HEK293 (cell line): ENCODE measurements around the gene WDR73.

Source experiments
- BCL11A ChIP-seq: fragments of 450-650 bp; formaldehyde crosslinking; IDR thresholded peaks from 2 replicates; pipeline ENCODE4 v1.5.1; 2016; ENCODE audit warnings: low read depth, missing biosample characterization, missing genetic modification characterization
- BCL11B ChIP-seq: fragments of 450-650 bp; formaldehyde crosslinking; IDR thresholded peaks from 2 replicates; pipeline ENCODE4 v1.5.1; 2016; ENCODE audit warnings: low read depth, missing biosample characterization, missing genetic modification characterization
- EGR2 ChIP-seq: fragments of 450-650 bp; formaldehyde crosslinking; IDR thresholded peaks from 2 replicates; pipeline ENCODE4 v1.5.1; 2016; ENCODE audit warnings: low read depth, missing biosample characterization, missing genetic modification characterization
- HIC1 ChIP-seq: fragments of 450-650 bp; formaldehyde crosslinking; IDR thresholded peaks from 2 replicates; pipeline ENCODE4 v1.5.1; 2016; ENCODE audit warnings: missing biosample characterization, missing genetic modification characterization
- IKZF3 ChIP-seq: fragments of 450-650 bp; IDR thresholded peaks from 2 replicates; pipeline ENCODE4 v1.5.0; 2018; ENCODE audit warnings: missing biosample characterization, mild to moderate bottlenecking, missing genetic modification characterization, moderate library complexity
- KLF8 ChIP-seq: fragments of 450-650 bp; formaldehyde crosslinking; IDR thresholded peaks from 2 replicates; pipeline ENCODE4 v1.5.1; 2016; ENCODE audit warnings: missing biosample characterization, missing genetic modification characterization
- SP7 ChIP-seq: fragments of 450-650 bp; formaldehyde crosslinking; IDR thresholded peaks from 2 replicates; pipeline ENCODE4 v1.5.1; 2016; ENCODE audit warnings: missing biosample characterization, missing genetic modification characterization
- ZFHX2 ChIP-seq: fragments of 450-650 bp; formaldehyde crosslinking; conservative IDR thresholded peaks from 2 replicates; pipeline ENCODE4 v1.5.1; 2016; ENCODE audit warnings: missing biosample characterization, missing genetic modification characterization
- ZFP69B ChIP-seq: fragments of 450-650 bp; formaldehyde crosslinking; IDR thresholded peaks from 2 replicates; pipeline ENCODE4 v1.5.1; 2016; ENCODE audit warnings: missing biosample characterization, missing genetic modification characterization
- ZNF133 ChIP-seq: fragments of 450-650 bp; formaldehyde crosslinking; IDR thresholded peaks from 2 replicates; pipeline ENCODE4 v1.5.1; 2016; ENCODE audit warnings: missing biosample characterization, missing genetic modification characterization
- ZNF18 ChIP-seq: fragments of 450-650 bp; formaldehyde crosslinking; IDR thresholded peaks from 2 replicates; pipeline ENCODE4 v1.5.1; 2016; ENCODE audit warnings: missing biosample characterization, missing genetic modification characterization
- ZNF221 ChIP-seq: fragments of 450-650 bp; formaldehyde crosslinking; IDR thresholded peaks from 2 replicates; pipeline ENCODE4 v1.5.1; 2017; ENCODE audit warnings: missing biosample characterization, missing genetic modification characterization, borderline replicate concordance
- ZNF335 ChIP-seq: fragments of 450-650 bp; formaldehyde crosslinking; conservative IDR thresholded peaks from 2 replicates; pipeline ENCODE4 v1.5.1; 2016; ENCODE audit warnings: missing biosample characterization, missing genetic modification characterization
- ZNF391 ChIP-seq: fragments of 450-650 bp; formaldehyde crosslinking; IDR thresholded peaks from 2 replicates; pipeline ENCODE4 v1.5.1; 2016; ENCODE audit warnings: low read depth, missing biosample characterization, missing genetic modification characterization, borderline replicate concordance
- ZNF521 ChIP-seq: fragments of 450-650 bp; formaldehyde crosslinking; IDR thresholded peaks from 2 replicates; pipeline ENCODE4 v1.5.1; 2017; ENCODE audit warnings: missing biosample characterization, mild to moderate bottlenecking, missing genetic modification characterization
- ZNF529 ChIP-seq: fragments of 450-650 bp; formaldehyde crosslinking; IDR thresholded peaks from 2 replicates; pipeline ENCODE4 v1.5.1; 2017; ENCODE audit warnings: missing genetic modification characterization, missing biosample characterization; ENCODE audit not compliant: insufficient replicate concordance
- ZNF548 ChIP-seq: fragments of 450-650 bp; formaldehyde crosslinking; IDR thresholded peaks from 2 replicates; pipeline ENCODE4 v1.5.1; 2016; ENCODE audit warnings: missing biosample characterization, missing genetic modification characterization
- ZNF561 ChIP-seq: fragments of 450-650 bp; IDR thresholded peaks from 2 replicates; pipeline ENCODE4 v1.5.1; 2018; ENCODE audit warnings: missing biosample characterization, missing genetic modification characterization, borderline replicate concordance
- ZNF600 ChIP-seq: fragments of 450-650 bp; formaldehyde crosslinking; IDR thresholded peaks from 2 replicates; pipeline ENCODE4 v1.5.1; 2016; ENCODE audit warnings: missing biosample characterization, missing genetic modification characterization
- ZNF660 ChIP-seq: fragments of 450-650 bp; IDR thresholded peaks from 2 replicates; pipeline ENCODE4 v1.5.1; 2018; ENCODE audit warnings: missing biosample characterization, mild to moderate bottlenecking, missing genetic modification characterization
- ZNF747 ChIP-seq: fragments of 450-650 bp; formaldehyde crosslinking; IDR thresholded peaks from 2 replicates; pipeline ENCODE4 v1.5.1; 2016; ENCODE audit warnings: missing biosample characterization, missing genetic modification characterization
- ZNF768 ChIP-seq: fragments of 450-650 bp; formaldehyde crosslinking; IDR thresholded peaks from 2 replicates; pipeline ENCODE4 v1.5.1; 2018; ENCODE audit warnings: missing biosample characterization, mild to moderate bottlenecking, missing genetic modification characterization
- ZNF830 ChIP-seq: fragments of 450-650 bp; IDR thresholded peaks from 2 replicates; pipeline ENCODE4 v1.5.0; 2018; ENCODE audit warnings: missing biosample characterization, missing genetic modification characterization, low read depth, mild to moderate bottlenecking, moderate library complexity
- ZNF843 ChIP-seq: fragments of 450-650 bp; formaldehyde crosslinking; IDR thresholded peaks from 2 replicates; pipeline ENCODE4 v1.5.1; 2016; ENCODE audit warnings: missing biosample characterization, missing genetic modification characterization
- ZXDB ChIP-seq: fragments of 450-650 bp; formaldehyde crosslinking; IDR thresholded peaks from 2 replicates; pipeline ENCODE4 v1.5.1; 2016; ENCODE audit warnings: missing biosample characterization, missing genetic modification characterization
- TF ChIP-seq, protein P1 (sequence below): fragments of 450-650 bp; formaldehyde crosslinking; IDR thresholded peaks from 2 replicates; pipeline ENCODE4 v1.5.1; 2017; ENCODE audit warnings: missing biosample characterization, missing genetic modification characterization
- TF ChIP-seq, protein P2 (sequence below): fragments of 450-650 bp; formaldehyde crosslinking; IDR thresholded peaks from 2 replicates; pipeline ENCODE4 v1.5.1; 2016; ENCODE audit warnings: missing biosample characterization, missing genetic modification characterization
- TF ChIP-seq, protein P3 (sequence below): fragments of 450-650 bp; formaldehyde crosslinking; IDR thresholded peaks from 2 replicates; pipeline ENCODE4 v1.5.1; 2016; ENCODE audit warnings: missing biosample characterization, missing genetic modification characterization
- TF ChIP-seq, protein P4 (sequence below): fragments of 450-650 bp; formaldehyde crosslinking; IDR thresholded peaks from 2 replicates; pipeline ENCODE4 v1.5.1; 2016; ENCODE audit warnings: missing biosample characterization, missing genetic modification characterization

WDR73 gene

DNA sequence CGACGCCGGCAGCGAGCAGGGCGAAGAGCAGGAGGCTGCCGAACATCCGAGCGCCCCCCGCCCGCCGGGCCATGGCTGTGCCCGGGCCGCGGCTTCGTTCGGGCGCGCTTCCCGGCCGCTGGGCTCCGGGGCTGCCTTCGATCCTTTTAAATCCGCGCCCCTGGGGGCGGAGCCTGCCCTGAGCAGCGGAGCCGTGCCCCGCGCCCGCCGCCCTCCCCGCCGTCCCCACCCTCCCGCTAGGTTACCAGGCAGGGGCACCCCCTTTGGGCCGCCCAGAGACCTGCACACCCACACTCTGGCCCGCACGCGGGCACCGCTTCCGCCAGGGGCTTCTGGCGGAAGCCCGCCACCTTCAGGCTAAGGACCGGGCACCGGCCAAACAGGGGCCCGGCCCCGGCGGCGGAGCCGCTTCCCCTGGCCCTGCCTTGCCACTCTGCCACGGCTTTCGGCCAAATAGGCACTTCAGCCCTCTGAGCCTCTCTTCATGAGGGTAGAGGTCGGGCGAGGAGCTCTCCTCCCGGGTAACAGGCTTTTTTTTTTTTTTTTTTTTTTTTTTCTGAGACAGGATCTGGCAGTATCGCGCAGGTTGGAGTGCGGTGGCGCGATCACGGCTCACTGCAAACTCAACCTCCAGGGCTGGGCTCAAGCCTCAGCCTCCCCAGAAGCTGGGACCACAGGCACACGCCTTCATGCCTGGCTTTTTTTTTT, 4.2 kb upstream of the WDR73 start, which contains the start of gene NMB (continued):
- TF ChIP-seq, protein P1, sequence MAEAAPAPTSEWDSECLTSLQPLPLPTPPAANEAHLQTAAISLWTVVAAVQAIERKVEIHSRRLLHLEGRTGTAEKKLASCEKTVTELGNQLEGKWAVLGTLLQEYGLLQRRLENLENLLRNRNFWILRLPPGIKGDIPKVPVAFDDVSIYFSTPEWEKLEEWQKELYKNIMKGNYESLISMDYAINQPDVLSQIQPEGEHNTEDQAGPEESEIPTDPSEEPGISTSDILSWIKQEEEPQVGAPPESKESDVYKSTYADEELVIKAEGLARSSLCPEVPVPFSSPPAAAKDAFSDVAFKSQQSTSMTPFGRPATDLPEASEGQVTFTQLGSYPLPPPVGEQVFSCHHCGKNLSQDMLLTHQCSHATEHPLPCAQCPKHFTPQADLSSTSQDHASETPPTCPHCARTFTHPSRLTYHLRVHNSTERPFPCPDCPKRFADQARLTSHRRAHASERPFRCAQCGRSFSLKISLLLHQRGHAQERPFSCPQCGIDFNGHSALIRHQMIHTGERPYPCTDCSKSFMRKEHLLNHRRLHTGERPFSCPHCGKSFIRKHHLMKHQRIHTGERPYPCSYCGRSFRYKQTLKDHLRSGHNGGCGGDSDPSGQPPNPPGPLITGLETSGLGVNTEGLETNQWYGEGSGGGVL (tag by site-specific recombination) = no peak
- TF ChIP-seq, protein P2, sequence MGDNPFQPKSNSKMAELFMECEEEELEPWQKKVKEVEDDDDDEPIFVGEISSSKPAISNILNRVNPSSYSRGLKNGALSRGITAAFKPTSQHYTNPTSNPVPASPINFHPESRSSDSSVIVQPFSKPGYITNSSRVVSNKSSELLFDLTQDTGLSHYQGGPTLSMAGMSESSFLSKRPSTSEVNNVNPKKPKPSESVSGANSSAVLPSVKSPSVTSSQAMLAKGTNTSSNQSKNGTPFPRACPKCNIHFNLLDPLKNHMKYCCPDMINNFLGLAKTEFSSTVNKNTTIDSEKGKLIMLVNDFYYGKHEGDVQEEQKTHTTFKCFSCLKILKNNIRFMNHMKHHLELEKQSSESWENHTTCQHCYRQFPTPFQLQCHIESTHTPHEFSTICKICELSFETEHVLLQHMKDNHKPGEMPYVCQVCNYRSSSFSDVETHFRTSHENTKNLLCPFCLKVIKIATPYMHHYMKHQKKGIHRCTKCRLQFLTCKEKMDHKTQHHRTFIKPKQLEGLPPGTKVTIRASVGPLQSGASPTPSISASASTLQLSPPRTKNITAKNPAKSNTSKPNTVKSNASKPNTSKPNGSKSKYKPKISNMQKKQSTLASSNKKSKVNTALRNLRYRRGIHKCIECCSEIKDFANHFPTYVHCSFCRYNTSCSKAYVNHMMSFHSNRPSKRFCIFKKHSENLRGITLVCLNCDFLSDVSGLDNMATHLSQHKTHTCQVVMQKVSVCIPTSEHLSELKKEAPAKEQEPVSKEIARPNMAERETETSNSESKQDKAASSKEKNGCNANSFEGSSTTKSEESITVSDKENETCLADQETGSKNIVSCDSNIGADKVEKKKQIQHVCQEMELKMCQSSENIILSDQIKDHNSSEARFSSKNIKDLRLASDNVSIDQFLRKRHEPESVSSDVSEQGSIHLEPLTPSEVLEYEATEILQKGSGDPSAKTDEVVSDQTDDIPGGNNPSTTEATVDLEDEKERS = no peak
- TF ChIP-seq ZNF600 (tag by site-specific recombination) (peak; percentile 81), ZNF830 (tag by site-specific recombination) (no peak), ZNF768 (tag by site-specific recombination) (no peak), ZNF391 (tag by site-specific recombination) (no peak), ZNF521 (tag by site-specific recombination) (no peak), BCL11A (tag by site-specific recombination) (peak; percentile 51; the same call in 1 of the 2 replicates), ZNF335 (tag by site-specific recombination) (peak; percentile 97), ZNF660 (tag by site-specific recombination) (0 out of 2 replicates have a peak, but pooled peaks have one; percentile 38), HIC1 (peak; percentile 61), ZXDB (tag by site-specific recombination) (peak; percentile 73; the same call in 1 of the 2 replicates), ZNF221 (tag by site-specific recombination) (no peak), SP7 (tag by site-specific recombination) (no peak; the same call in 1 of the 2 replicates), ZNF548 (no peak), ZFHX2 (no peak; the same call in 1 of the 2 replicates), ZNF529 (tag by site-specific recombination) (no peak), ZNF747 (tag by site-specific recombination) (no peak), KLF8 (tag by site-specific recombination) (no peak), ZNF133 (tag by site-specific recombination) (no peak), EGR2 (0 out of 2 replicates have a peak, but pooled peaks have one; percentile 9), ZFP69B (tag by site-specific recombination) (no peak), ZNF843 (tag by site-specific recombination) (no peak), ZNF561 (tag by site-specific recombination) (peak; percentile 46; the same call in 1 of the 2 replicates), IKZF3 (tag by site-specific recombination) (0 out of 2 replicates have a peak, but pooled peaks have one; percentile 38), ZNF18 (tag by site-specific recombination) (no peak), BCL11B (tag by site-specific recombination) (0 out of 2 replicates have a peak, but pooled peaks have one; percentile 19)
- TF ChIP-seq, protein P3, sequence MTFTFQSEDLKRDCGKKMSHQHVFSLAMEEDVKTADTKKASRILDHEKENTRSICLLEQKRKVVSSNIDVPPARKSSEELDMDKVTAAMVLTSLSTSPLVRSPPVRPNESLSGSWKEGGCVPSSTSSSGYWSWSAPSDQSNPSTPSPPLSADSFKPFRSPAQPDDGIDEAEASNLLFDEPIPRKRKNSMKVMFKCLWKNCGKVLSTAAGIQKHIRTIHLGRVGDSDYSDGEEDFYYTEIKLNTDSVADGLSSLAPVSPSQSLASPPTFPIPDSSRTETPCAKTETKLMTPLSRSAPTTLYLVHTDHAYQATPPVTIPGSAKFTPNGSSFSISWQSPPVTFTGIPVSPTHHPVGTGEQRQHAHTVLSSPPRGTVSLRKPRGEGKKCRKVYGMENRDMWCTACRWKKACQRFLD = no peak
- TF ChIP-seq, protein P4, sequence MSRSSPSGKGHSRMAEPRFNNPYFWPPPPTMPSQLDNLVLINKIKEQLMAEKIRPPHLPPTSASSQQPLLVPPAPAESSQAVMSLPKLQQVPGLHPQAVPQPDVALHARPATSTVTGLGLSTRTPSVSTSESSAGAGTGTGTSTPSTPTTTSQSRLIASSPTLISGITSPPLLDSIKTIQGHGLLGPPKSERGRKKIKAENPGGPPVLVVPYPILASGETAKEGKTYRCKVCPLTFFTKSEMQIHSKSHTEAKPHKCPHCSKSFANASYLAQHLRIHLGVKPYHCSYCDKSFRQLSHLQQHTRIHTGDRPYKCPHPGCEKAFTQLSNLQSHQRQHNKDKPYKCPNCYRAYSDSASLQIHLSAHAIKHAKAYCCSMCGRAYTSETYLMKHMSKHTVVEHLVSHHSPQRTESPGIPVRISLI (tag by site-specific recombination) = peak; percentile 98
